ENCODE data around the gene XPC.

XPC gene

GRCh38 chr3:14170531-14171159 is 7.8 kb downstream of the XPC start:
- no peak for DNase-seq (ENCODE audit: low read depth, low spot score)

DNA sequence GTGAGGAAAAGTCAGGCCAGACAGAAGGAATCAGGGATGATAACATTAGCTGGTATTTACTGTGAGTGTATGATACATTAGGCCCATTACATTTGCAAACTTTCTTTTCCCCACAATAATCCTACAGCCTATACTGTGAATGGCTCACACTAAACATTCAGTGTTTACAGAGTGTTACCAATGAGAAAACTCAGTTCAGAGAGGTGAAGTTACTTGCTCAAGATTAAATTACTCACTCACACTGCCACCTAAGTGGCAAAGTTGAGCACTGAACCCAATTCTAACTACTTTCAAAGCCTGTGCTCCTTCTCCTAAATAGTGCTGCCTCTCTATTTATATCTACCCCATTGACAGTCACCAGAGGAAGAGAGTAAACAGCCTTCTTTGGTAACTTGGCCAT is 8.5 kb downstream of the XPC start:
- no peak for DNase-seq (ENCODE audit: low read depth, low spot score)

GRCh38 chr3:14169435-14169834 is 9.0 kb downstream of the XPC start:
- no peak for DNase-seq (ENCODE audit: low read depth, low spot score)

GRCh38 chr3:14166877-14167603 is 11.4 kb downstream of the XPC start:
- DNase-seq (ENCODE audit: low read depth, low spot score): no peak

DNA sequence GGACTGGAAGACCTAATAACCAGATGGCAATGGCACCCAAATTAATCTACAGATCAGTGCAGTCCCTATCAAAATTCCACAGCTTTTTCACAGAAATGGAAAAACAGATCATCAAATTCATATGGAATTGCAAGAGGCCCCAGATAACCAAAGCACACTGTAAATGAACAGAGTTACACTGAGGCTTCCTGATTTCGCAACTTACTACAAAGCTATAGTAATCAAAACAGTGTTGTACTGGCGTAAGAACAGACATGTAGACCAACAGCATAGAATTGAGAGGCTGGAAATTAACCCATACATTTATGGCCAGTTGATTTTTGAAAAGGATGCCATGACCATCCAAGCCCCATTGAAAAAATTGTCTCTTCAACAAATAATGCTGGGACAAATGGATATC is 16.2 kb downstream of the XPC start:
- DNase-seq (ENCODE audit: low read depth, low spot score): no peak

GRCh38 chr3:14161282-14161681 is 17.1 kb downstream of the XPC start:
- DNase-seq (ENCODE audit: low read depth, low spot score): no peak

DNA sequence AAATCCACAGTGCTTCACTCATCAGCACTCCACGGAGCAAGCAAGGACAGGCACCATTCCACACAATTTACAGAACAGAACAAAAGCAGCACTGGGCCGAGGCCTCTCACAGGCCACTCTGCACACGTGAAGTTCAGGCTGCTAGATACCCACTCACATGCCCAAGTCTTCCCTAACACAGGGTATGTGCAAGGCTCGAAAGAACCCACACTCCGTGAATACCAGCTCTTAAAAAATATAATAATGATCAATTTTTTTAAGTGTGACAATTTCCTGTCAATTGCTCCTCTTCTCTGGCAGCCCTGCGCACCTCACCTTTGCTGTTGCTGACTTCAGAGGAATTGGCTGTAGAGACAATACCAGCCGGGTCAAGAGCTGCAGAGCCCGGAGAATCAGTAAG is 19.0 kb downstream of the XPC start:
- no peak for DNase-seq (ENCODE audit: low read depth, low spot score)

DNA sequence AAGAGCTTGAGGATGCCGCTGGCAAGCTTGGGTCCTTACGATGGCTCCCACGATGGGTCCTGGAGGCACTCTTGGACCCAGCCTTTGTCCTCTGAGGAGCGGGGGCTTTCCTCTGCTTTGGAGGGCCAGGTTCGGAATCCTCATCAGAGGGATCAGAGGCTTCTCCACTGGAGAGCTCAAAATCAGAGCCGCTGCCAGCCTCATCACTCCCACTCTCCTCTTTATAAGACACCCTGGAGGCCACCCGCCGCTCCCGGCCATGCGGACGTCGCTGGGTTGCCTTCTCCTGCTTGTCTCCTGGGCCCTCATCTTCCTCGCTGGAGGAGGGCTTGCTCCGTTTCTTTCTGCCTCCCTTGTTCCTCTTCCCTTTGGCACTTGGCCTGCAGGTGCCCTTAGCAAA is 20.0 kb downstream of the XPC start:
- no peak for DNase-seq (ENCODE audit: low read depth, low spot score)

DNA sequence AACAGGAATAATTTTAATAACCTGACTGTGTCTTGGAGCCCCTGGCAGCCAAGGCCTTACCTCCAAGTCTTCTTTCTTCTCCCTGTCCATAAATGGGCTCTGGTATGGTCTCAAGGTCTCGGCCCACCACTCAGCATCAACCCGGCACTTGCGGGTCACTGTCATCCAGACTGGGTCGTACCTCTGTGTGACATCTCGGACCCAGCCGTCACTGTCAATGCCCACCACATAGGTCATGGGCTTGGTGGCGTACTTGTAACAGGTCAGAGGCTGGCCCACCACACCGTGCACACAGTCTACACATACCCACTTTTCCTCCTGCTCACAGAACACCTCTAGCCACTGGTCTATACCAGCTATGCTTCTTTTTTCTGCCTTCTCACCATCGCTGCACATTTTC is 20.4 kb downstream of the XPC start:
- no peak for DNase-seq (ENCODE audit: low read depth, low spot score)

GRCh38 chr3:14156843-14157561 is 21.4 kb downstream of the XPC start:
- DNase-seq (ENCODE audit: low read depth, low spot score): no peak

GRCh38 chr3:14156201-14156600 is 22.2 kb downstream of the XPC start:
- DNase-seq (ENCODE audit: low read depth, low spot score): no peak

DNA sequence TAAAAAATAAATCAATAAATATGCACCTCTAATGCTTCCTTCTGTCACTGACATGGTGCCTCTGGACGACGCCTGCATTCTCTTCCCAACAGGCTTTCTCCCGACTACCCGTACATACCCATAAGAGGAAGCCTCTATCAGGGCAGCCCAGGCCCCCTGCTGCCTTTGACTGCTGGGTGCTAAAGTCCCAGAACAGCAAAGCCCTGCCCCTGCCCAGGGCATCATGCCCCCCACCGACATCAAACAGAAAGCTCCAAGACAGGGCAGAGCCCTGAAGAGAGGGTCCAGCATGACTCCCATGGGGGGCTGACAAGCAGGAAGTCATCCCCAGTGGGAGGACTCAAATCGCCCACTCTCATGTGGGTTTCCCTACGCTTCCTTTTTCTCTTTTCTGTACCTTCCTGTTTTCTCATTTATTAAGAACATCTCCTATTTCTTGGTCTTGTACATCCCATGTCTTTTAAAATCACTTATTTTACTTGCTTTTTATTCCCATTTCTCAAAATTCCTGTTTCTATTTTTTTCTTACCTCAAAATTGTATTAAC is 23.4 kb downstream of the XPC start:
- no peak for DNase-seq (ENCODE audit: low read depth, low spot score)

DNA sequence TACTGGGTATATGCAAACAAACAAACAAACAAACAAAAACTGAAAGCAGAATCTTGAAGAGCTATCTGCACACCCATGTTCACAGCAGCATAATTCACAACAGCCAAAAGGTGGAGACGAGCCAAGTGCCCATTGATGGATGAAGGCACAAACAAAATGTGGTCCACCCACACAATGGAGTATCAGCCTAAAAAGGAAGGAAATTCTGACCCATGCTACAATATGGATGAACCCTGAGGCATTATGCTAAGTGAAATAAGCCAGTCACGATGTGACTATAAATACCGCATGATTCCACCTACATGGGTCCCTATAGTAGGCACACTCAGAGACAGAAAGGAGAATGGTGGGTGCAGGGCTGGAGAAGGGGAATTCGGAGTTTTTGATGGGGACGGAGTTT is 24.1 kb downstream of the XPC start:
- no peak for DNase-seq (ENCODE audit: low read depth, low spot score)

DNA sequence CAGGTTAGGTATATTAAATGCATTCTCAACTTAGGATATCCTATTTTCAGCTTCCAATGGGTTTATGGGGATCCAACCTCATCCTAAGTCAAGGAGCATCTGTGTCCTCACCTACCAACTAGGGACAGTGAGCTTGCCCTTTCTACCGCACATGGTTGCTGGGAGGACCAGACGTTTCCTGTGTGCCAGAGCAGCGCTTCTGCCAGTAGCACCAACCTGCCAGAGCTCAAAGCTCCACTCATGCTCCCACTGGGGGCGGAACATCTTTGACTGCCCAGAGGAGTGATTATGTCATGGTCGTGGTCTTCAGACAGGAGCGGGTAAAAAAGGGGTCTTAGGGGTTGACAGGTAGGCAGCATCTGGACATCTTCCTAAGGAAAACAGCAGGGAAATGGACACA is 24.7 kb downstream of the XPC start:
- DNase-seq (ENCODE audit: low read depth, low spot score): no peak

- DNase-seq (ENCODE audit: low read depth, low spot score): no peak
These were observed 25.4 kb downstream of the XPC start for GRCh38 chr3:14152963-14153355.

DNA sequence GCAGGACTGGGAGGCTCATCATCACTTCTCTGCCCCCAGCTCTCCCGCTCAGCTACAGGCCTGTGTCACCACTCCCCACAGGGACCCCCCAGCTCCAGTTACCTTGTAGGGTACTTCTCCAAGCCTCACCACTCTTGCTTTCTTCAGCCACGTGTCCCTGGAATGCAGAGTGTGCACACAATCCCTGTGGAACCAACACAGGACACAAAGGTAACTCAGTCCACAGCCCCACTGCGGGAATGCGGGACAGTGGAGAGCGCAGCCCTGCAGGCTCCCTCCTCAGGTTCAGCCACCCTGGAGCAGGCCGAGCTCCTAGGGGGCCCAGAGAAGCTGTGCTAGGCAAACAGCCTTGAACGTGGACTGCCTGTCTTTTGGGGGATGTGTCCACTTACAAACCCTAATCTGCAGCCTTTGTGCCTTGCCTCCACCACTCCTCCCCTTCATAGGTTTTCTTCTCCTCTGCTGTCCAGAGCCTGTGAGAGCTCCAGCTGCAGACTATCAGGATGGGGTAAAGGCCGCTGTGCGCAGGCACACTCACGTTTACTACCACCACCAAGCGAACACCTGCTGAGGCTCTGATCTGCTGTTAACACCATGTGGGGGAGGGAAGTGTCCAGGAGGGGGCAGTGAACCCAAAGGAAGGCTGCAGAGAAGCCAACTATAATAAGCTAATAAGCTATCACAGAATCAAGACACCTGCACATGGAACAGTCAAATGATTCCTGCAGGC is 26.0 kb downstream of the XPC start:
- no peak for DNase-seq (ENCODE audit: low read depth, low spot score)

- no peak for DNase-seq (ENCODE audit: low read depth, low spot score)
These were observed 26.8 kb downstream of the XPC start for GRCh38 chr3:14151471-14152083.

- DNase-seq (ENCODE audit: low read depth, low spot score): no peak
These were observed 27.7 kb downstream of the XPC start for GRCh38 chr3:14150491-14151230.

GRCh38 chr3:14150078-14150477 is 28.3 kb downstream of the XPC start:
- no peak for DNase-seq (ENCODE audit: low read depth, low spot score)

- DNase-seq (ENCODE audit: low read depth, low spot score): no peak
These were observed 30.1 kb downstream of the XPC start for GRCh38 chr3:14148041-14148985.

Measured in iPS DF 19.7 (cell line).